DMS153 (cell line): Measurements from ENCODE around the gene PLAC8.
"Not testable (repeated sequence)": the region's sequence is repeated elsewhere in the genome, so short reads cannot be mapped to it uniquely, and the experiment has no call there.

Experiments used
- DNase-seq: peaks from one replicate; lab custom pipeline; 2025; lab: John Stamatoyannopoulos, UW

Gene PLAC8

GRCh38 chr4:83114576-83114975 lies at the start of gene PLAC8:
PLAC8 (minus strand) TSS chr4:83114729; CDS start chr4:83107921, 6,808 bp downstream.
- DNase-seq = peak; percentile 80

GRCh38 chr4:83153417-83153816 lies 38.9 kb upstream of the PLAC8 start:
- no peak for DNase-seq

GRCh38 chr4:83152746-83153145 lies 38.2 kb upstream of the PLAC8 start:
- no peak for DNase-seq

DNA sequence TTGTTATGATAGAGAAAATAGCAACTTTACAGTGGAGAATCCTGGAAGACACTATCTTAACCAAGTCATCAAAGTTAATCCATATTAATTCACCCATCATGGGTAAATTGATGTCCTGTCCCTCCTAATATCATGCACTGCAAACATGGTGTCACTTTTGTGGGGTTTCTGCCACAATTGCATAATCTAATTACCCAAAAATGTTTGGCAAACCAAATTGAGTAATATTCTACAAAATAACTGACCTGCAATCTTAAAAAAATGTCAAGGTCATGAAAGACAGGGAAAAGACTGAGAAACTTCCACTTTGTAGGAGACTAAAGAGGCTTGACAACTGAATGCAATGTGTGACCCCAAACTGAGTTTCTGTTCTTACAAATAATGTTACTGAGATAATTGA lies 37.1 kb upstream of the PLAC8 start:
- no peak for DNase-seq

DNA sequence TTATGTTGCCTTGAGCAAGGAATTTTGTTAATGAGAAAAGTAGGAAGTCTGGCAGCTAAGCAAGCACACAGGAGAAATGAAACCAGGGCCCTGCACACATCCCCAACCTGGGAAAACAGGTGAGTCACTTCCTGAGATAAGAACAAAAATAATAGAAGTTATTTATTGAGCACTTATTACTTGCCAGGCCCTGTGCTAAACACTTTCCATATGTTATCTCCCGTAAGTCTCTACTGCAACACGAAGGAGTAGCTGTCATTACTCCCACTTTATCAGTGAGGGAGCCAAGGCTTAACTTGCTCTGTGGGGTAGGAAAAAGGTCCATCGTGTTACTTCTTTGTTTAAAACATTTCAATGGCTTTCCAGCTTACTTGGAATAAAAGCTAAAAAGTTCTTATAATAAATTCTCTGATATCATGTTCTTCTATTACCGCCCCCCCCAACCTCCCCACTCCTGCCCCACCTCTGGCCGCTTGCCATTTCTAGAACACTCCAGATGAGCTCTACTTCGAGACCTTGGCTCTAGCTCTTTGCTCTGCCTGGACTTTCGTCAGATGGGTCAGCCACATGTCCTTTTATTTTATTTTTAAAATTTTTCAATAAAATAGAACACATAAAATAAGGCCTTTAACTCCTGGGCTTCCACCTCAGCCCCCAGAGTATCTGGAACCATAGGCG lies 36.3 kb upstream of the PLAC8 start:
- DNase-seq = no peak

DNA sequence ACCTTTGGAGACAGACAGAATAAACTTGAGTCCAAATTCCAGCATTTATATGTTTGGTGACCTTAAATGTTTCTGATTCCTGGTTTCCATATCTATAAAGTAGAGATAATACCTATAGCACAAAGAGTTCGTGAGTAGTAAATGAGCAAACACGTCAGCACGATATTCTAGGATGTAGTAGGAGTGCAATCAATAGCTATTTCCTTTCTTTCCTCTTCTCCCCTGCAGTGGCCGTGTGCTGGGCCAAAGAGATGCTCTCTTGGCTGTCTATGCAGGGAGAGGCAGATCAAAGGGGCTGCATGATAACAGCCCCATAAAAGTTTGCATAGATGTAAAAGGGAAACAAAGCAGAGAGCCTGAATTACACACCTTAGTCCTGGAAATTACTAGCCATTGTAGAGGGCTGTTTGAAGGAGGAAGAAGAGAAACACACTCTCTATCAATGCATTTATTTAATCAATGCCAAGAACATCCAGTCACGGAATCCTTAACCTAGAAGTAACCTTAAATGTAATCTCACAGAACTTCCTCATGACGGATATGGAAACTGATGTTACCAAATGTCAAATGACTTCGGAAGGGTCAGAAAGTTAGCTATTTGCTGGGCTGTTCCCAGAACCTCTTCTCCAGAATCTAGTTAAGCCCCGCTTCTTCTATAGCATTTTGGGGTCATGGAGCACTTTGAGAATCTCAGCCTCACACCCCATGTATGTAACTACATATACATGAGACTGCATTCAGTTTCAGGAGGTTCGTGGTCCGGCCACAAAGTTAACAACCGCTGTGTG lies 35.5 kb upstream of the PLAC8 start:
- DNase-seq = no peak

DNA sequence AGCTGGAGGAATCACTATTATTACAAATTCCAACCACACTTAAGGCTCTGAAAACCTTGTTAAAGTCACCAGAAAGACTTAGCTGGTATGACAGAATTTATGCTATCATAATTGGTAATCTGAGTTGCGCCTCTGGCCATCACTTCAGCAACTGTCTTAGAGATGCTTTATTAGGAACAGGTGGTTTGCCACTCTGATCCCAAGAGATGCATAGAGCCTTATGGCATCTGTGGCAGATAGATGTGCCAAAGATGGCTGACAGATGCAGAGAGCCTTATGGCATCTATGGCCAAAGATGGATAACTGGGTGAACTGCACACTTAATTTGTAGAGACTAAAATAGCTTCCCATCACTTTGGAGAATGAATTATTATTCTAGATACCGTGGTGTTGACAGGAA lies 32.3 kb upstream of the PLAC8 start:
- no peak for DNase-seq

GRCh38 chr4:83145776-83146175 lies 31.2 kb upstream of the PLAC8 start:
- not testable (repeated sequence) for DNase-seq

GRCh38 chr4:83139514-83140156 lies 25.1 kb upstream of the PLAC8 start:
- no peak for DNase-seq

DNA sequence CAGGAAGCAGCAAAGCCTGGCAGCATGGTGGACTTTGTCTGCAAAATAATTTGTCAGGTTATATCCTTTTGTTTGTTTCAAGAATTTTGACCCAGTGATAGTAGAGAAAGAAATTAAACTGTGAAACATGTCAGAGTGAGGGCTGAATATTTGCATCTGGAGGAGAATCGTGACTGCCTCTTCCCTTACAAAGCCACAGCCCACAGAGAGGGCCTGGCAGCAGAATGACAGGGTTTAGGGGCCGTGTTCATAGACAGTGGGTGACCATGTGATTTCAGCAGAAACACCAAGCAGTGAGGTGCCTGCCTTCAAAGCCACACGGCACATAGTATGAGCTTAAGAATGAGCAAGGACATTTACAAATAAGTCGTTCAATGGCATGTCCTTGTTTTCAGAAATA lies 24.4 kb upstream of the PLAC8 start:
- no peak for DNase-seq

- no peak for DNase-seq
Observed at GRCh38 chr4:83132065-83132464, 17.5 kb upstream of the PLAC8 start.

- no peak for DNase-seq
Observed at GRCh38 chr4:83129264-83129663, 14.7 kb upstream of the PLAC8 start.

DNA sequence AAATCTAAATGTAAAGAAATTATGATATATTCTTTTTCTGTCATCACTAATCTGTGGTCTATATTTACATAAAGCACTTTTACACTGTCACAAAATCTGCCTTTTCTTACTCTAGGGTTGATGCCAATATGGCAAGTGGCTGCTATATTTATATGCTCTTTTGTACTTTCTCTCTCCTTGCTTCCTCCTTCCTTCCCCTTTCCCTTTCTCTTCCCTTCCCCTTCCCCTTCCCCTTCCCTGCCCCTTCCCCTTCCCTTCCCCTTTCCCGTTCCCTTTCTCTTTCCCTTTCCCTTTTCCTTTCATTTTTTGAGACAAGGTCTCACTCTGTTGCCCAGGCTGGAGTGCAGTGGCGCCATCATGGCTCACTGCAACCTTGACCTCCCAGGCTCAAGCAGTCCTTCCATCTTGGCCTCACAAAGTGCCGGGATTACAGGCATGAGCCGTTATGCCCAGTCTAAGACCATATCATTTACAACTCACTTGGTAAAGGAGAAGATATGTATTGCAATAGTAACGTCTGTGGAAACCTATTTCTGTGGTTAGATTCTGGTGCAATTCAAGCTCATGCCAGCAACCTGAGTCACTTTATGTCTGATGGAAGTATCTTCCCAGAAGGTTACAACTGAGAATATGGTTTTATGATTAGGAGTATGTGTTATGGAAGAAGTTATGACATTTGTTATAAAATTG lies 13.9 kb upstream of the PLAC8 start:
- no peak for DNase-seq

- no peak for DNase-seq
Observed at GRCh38 chr4:83125738-83126141, 11.2 kb upstream of the PLAC8 start.

GRCh38 chr4:83124111-83124780 lies 9.7 kb upstream of the PLAC8 start:
- no peak for DNase-seq

DNA sequence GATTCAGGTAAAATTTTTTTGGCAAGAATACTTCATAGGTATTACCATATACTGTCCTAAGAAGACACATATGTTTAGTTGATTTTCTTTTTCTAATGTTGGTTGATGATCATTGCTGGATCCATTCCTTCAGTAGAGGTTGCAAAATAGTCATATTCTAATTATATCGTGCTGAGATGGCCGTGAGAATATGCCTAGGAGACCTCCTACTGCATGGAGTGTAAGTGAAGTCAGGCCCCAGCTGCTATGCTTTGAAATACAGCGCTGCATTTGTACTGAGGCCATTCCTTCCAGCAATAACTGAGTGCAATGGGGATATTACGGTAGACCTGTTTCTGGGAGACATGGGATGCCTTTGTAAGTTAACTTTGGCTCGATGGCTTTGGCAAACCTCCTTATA lies 6.7 kb upstream of the PLAC8 start:
- no peak for DNase-seq

DNA sequence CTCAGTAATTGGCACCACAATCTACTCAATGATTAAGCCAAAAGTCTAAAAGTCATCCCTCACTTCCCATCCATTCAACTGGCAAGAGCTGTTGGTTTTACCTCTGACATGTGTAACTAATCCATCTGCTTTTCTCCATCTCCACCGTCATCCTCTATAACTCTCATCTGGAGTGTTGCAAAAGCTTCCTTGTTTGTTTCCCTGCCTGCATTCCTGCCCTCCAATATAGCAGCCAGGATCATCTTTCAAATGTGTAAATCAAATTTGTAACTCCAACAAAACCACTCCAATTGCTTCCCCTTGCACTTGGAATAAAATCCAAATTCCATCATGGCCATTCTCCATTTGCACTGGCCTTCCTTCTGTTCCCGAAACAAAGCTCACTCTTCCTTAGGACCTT lies 4.3 kb upstream of the PLAC8 start:
- peak; percentile 8 for DNase-seq

DNA sequence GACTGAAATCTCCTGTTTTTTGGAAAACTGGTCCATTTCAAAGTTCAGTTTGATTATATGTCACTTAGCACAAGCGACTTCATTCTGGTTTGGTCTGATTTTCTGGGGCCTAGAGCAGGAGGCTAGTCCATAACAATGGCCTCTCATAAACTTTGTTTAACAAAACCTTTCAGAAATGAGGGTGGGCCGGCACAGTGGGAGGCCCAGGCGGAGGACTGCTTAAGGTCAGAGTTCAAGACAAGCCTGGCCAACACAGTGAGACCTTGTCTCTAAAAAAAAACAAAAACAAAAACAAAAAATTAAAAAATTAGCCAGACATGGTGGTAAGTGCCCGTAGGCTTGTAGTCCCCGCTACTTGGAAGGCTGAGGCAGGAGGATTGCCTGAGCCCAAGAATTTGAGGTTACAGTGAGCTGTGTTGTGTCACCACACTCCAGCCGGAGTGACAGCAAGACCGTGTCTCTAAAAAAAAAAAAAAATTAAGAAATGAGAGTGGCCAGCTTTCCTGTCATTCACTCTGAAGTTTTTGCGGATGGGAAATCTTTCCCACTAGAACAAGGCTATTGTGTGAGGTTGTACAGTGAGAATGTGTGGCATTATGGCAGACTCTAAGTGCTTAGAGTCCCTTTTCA lies 1.2 kb upstream of the PLAC8 start:
- DNase-seq = no peak

- no peak for DNase-seq
Observed at GRCh38 chr4:83115000-83115399, 471 bp upstream of the PLAC8 start.

GRCh38 chr4:83113429-83113786 lies 1.1 kb downstream of the PLAC8 start:
- no peak for DNase-seq

DNA sequence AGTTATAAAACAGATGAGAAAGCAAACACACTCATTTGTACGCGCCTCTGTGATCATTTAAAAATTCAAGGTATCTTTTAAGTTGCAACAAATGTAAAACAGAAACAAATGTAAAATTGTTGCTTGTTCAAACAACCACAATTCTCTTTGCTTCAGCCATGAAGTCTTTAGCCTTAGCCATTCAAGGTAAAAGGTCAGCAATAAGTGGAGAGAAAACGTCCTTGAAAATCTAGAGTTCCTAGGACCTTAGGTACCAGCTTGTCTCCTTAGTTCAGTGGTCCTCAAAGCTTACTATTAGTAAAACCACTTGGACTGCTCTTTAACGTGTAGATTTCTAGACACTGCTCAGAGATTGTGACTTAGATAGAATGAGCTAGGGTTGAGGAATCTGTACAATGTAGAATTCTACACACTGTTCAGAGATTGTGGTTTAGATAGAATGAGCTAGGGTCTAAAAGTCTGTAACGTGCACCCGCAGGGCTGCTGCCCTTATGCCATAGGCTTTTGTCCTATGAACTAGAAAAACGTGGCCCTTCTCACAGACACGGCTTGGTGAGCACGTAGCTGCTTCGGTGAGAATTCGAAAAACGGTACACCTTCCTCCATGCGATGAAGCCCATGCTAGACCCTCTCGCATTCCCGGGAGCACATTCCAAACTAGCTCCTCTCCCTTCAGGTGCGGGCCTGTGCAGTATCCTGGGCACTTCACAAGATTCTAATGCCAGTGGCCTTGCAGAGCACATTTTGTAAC lies 1.7 kb downstream of the PLAC8 start:
- peak; percentile 27 for DNase-seq
